Psoas muscle (tissue), 8 donors: ENCODE results near the gene EIPR1. TPM values are rescaled to one million over a fixed set of nuclear protein-coding genes. Genes with fewer than 3 reads are reported as not detected.

Experiments used
- ATAC-seq, 4 donors: fragments of 200-7000 bp; cut with Tn5 transposase; one replicate each; pipeline ENCODE4 v1.9.1; 2020; ENCODE audit warnings: moderate library complexity in 3 of 4, mild to moderate bottlenecking in 2 of 4
- DNase-seq, 2 donors: peaks; one replicate each; pipeline ENCODE4 v3.0.0-alpha.2; 2020
- H3K27ac ChIP-seq: fragments of 200-600 bp; one replicate; pipeline ENCODE4 v1.8.0; 2022
- H3K27me3 ChIP-seq, 3 donors: fragments of 200-600 bp in 1 of 3; one replicate each; pipeline versions ENCODE4 v1.6.1 to v1.8.0; 2013 to 2022; ENCODE audit warnings: low read length in 2 of 3, mild to moderate bottlenecking in 2 of 3, moderate library complexity in 1 of 3; ENCODE audit not compliant: insufficient read depth in 3 of 3
- H3K36me3 ChIP-seq, 2 donors: fragments of 200-600 bp in 1 of 2; one replicate each; pipeline versions ENCODE4 v1.6.1 to v1.8.0; 2013 to 2022; ENCODE audit warnings: low read depth in 1 of 2, mild to moderate bottlenecking in 1 of 2, moderate library complexity in 1 of 2; ENCODE audit not compliant: insufficient read depth in 1 of 2
- H3K4me1 ChIP-seq: fragments of 200-600 bp; one replicate; pipeline ENCODE4 v1.8.0; 2022
- H3K4me3 ChIP-seq: fragments of 200-600 bp; one replicate; pipeline ENCODE4 v1.8.0; 2022; ENCODE audit warnings: mild to moderate bottlenecking
- H3K9me3 ChIP-seq: fragments of 200-600 bp; one replicate; pipeline ENCODE4 v1.8.0; 2022
- WGBS, 3 donors: extraction: QIAGEN DNeasy Blood & Tissue Kit; methylation state at CpG; one replicate each; pipeline versions ENCODE4 v1.1.6 to v1.1.7; 2013; 5-methylcytosine and 5-hydroxymethylcytosine counted together
- intact Hi-C, 2 donors: fragments of 100-400 bp; cut with DNase I; formaldehyde crosslinking; loops; one replicate each; pipeline versions ENCODE4 v1.11.0 to v1.14.2; 2022
- polyA plus RNA-seq, 3 donors: library from polyadenylated mRNA; stranded (reverse); fragments of 200-250 nt; gene quantifications; one replicate each; pipeline ENCODE4 v1.2.3, GENCODE V29; 2013
- total RNA-seq, 4 donors: library from RNA; stranded (reverse); fragmentation: NEBNext Ultra II Directional in 2 of 4; extraction: Animal tissue kit (Norgen Biotek cat#: 25700) in 2 of 4; gene quantifications; one replicate each; pipeline versions ENCODE4 v1.2.1 to v1.2.4, GENCODE V29; 2021 to 2023
- TF ChIP-seq, protein P1 (sequence below): fragments of 200-600 bp; IDR thresholded peaks from one replicate; pipeline ENCODE4 v1.8.0; 2022; ENCODE audit warnings: antibody characterized with exemption
- donor health status: healthy with polysubstance abuse.
- donor health status: DM: no; HTN: no; CAD: no; lungs with moderate emphysema.
- donor health status: Bipolar disorder and iron deficiency.
- donor health status: healthy.
- donor health status: DM: yes; HTN: yes; CAD: no.
- donor health status: DM: no; HTN: no; CAD: no.
- donor health status: DM: no; HTN: no; CAD: no.
- donor health status: DM: yes; HTN: yes; CAD: no.

The EIPR1 gene
- total and polyA plus RNA-seq, 7 donors = 9.7 to 42.1 (median 12.5) TPM

DNA sequence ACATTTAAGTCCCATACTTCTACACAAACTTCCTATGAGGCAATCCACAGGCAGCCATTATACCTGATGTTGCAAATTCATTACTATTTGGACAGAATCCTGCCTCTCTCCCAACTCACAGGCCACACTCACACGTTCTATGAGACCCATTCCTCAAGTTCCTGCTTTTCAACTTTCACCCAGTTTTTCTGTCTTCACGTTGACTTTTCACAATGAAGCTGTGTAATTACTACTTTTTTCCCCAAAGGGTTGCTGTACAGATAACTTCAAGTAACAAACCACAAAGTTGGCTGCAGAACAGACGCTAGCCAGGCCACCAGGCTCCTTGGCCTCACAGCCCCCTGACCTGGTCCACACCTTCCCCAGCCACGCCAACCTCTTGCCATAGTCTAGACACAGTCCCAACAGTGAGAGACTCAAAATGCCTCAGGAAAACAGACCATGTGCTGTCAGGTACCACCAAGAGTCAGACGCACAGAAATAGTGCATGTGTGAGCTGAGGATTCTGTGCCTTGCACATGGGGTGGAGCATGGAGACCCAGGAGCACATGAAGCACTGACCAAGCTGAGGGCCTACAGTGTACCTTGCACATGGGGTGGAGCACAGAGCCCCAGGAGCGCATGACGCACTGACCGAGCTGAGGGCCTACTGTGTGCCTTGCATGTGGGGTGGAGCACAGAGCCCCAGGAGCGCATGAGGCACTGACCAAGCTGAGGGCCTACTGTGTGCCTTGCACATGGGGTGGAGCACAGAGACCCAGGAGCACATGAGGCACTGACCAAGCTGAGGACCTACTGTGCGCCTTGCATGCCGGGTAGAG lies 61.0 kb downstream of the EIPR1 start:
- TF ChIP-seq, protein P1, sequence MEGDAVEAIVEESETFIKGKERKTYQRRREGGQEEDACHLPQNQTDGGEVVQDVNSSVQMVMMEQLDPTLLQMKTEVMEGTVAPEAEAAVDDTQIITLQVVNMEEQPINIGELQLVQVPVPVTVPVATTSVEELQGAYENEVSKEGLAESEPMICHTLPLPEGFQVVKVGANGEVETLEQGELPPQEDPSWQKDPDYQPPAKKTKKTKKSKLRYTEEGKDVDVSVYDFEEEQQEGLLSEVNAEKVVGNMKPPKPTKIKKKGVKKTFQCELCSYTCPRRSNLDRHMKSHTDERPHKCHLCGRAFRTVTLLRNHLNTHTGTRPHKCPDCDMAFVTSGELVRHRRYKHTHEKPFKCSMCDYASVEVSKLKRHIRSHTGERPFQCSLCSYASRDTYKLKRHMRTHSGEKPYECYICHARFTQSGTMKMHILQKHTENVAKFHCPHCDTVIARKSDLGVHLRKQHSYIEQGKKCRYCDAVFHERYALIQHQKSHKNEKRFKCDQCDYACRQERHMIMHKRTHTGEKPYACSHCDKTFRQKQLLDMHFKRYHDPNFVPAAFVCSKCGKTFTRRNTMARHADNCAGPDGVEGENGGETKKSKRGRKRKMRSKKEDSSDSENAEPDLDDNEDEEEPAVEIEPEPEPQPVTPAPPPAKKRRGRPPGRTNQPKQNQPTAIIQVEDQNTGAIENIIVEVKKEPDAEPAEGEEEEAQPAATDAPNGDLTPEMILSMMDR = no peak
- Histone ChIP-seq H3K27ac (no peak overlapping the region), H3K4me3 (no peak overlapping the region), H3K9me3 (no peaks in the 10 kb centered on the region), H3K27me3 (no peaks in the 10 kb centered on the region), H3K36me3 (no peaks in the 10 kb centered on the region), H3K4me1 (no peaks in the 10 kb centered on the region)
- intact Hi-C loops = no loop called here
- no peak for ATAC-seq
- DNase-seq = no peak
- WGBS, 3 donors = 94 to 96% (median 95%) methylated on average over 11 of the region's 11 CpGs

DNA sequence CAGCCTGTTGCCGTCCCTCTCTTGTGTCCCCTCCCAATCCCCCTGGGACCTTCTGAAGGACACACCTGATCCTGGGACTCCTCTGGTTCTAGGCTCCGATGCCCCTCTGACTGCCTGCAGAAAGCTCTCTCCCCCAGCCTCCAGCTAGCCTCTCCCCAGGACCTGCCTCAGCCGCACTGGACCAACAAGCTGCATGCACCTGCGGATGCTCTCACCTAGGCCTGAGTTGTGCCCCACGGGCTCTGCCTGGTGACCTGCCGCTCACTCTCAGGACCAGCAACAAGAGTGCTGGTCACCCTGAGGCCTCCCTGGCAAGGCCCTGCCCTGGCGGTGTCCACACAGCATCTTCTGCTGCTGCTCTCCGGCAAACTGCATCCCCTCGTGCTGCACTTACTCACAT lies 63.0 kb downstream of the EIPR1 start:
- intact Hi-C loops = no loop called here
- Histone ChIP-seq H3K4me3 (no peak overlapping the region), H3K27me3 (no peaks in the 10 kb centered on the region), H3K9me3 (no peaks in the 10 kb centered on the region), H3K4me1 (no peaks in the 10 kb centered on the region), H3K27ac (no peak overlapping the region), H3K36me3 (no peaks in the 10 kb centered on the region)
- 85 to 89% (median 88%) methylated on average over 9 of the region's 9 CpGs for WGBS, 3 donors
- DNase-seq (no peak), ATAC-seq (no peak)
- TF ChIP-seq, protein P1 = no peak

DNA sequence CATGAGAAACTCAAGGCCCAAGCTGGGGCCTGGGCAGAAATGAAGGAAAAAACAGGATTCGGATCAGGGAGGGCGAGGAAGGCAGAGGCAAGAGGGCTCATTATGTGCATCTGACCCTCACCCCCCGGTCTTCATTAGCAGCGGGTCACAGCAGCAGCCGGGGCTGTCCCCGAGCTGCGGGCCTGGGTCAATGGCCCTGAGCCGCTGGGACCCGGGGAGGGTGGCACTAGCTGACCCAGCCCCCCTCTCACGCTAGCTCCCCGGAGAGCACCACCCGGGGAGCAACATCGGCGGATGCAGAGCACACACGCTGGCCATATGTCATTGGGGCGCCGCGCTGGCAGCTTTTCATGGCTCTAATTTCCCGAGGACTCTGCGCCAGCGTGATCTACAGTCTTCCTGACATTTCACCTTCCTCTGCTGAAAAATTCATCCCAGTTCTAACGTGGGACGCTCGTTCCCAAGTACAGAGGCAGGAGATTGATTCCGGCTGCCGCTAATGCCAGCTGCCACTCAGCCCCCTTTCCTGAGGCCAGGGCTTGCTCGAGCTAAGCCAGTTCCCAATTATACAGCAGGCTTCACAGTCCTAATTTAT lies 63.7 kb downstream of the EIPR1 start:
- WGBS, 3 donors = 40 to 50% (median 45%) methylated on average over 27 of the region's 27 CpGs
- Histone ChIP-seq H3K9me3 (no peaks in the 10 kb centered on the region), H3K4me3 (no peak overlapping the region), H3K36me3 (no peaks in the 10 kb centered on the region), H3K4me1 (no peaks in the 10 kb centered on the region), H3K27ac (no peak overlapping the region), H3K27me3 (no peaks in the 10 kb centered on the region)
- TF ChIP-seq, protein P1 = no peak
- DNase-seq (no peak), ATAC-seq (no peak)
- intact Hi-C loops = no loop called here

DNA sequence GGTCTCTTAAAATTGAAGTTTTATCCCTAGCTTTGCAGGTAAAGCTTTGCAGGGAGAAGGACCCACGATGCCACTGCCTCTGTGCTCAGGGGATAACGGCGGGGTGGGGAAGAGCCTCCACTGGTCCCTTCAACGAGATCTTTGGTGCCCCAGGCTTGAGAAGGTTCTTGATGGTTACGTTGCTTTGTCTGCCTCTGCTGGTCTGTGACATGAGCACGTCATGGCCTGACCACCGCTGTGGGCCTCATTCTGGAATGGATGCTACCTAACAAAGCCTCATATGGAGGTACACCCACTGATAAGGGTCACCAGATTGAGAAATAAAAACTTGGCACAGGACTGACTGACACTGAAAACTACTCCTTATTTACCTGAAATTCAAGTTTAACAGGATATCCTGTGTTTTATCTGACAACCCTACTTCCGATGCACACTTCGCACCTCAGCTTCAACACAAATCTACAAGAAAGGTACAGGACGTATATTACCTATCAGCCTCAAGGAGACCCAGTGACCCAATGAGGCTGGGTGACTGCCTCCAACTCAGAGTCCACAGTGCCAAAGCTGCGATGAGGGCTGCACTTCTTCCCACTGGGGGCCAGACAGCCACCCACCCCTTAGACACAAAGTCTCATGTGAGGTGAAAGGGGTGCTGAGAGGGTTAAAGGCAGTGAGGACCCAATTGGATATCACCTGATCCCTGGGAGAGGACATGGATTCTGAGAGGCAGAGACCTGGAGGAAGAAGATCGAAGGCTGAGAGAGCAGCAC lies 64.9 kb downstream of the EIPR1 start:
- DNase-seq = no peak
- WGBS, 3 donors = 92 to 94% (median 94%) methylated on average over 12 of the region's 12 CpGs
- H3K4me1 ChIP-seq = no peaks in the 10 kb centered on the region
- intact Hi-C loops = no loop called here
- H3K27ac ChIP-seq = no peak overlapping the region
- H3K4me3 ChIP-seq = no peak overlapping the region
- H3K27me3 ChIP-seq = no peaks in the 10 kb centered on the region
- H3K36me3 ChIP-seq = no peaks in the 10 kb centered on the region
- H3K9me3 ChIP-seq = no peaks in the 10 kb centered on the region
- no peak for ATAC-seq
- TF ChIP-seq, protein P1 = no peak
